Measurements from ENCODE around the gene ITGBL1.

DNA sequence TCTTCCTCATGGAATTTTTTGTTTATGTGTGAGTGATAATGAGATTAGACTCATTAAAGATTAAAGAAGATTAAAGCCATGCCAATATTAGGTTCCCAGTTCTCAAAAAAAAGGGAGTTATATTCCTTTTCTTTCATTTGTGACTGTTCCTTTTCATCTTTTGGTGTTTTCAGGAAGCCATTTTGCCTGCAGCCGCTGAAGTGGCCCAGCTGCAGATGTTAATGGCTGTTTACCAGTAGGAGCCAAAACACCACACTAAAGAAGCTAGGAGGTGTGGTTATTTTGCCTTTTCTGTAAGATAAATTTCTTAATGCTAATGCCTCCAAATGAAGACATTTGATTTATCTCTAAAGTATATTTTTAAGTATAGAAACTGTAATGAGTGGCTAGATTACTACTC is 36.3 kb downstream of the ITGBL1 start:
- no peak for TF ChIP-seq EZH2 (IDR thresholded peaks at IDR 0.05; ENCODE audit: low read length, unreplicated experiment)
- TF ChIP-seq, protein P1, sequence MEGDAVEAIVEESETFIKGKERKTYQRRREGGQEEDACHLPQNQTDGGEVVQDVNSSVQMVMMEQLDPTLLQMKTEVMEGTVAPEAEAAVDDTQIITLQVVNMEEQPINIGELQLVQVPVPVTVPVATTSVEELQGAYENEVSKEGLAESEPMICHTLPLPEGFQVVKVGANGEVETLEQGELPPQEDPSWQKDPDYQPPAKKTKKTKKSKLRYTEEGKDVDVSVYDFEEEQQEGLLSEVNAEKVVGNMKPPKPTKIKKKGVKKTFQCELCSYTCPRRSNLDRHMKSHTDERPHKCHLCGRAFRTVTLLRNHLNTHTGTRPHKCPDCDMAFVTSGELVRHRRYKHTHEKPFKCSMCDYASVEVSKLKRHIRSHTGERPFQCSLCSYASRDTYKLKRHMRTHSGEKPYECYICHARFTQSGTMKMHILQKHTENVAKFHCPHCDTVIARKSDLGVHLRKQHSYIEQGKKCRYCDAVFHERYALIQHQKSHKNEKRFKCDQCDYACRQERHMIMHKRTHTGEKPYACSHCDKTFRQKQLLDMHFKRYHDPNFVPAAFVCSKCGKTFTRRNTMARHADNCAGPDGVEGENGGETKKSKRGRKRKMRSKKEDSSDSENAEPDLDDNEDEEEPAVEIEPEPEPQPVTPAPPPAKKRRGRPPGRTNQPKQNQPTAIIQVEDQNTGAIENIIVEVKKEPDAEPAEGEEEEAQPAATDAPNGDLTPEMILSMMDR (conservative IDR thresholded peaks at IDR 0.05; ENCODE audit: low read depth, low read length), result no peak
- TF ChIP-seq EZH2phosphoT487 (IDR thresholded peaks at IDR 0.05; ENCODE audit: borderline replicate concordance, low read length), result no peak
